Adrenal gland (tissue), 5 donors: Measurements from ENCODE around the gene KHK.

Experiments used
- CTCF ChIP-seq, 6 experiments: fragments of 450-650 bp in 4 of 6; fragments of 200-600 bp in 2 of 6; sonication (generic) in 1 of 6; IDR thresholded peaks; 1 replicate in 5 of 6; 2 replicates in 1 of 6; pipeline versions ENCODE4 v1.5.1 to v1.8.0; 2016 to 2021; ENCODE audit warnings: antibody characterized with exemption in 6 of 6, mild to moderate bottlenecking in 2 of 6, moderate library complexity in 1 of 6
- POLR2A ChIP-seq, 2 donors: fragments of 450-650 bp; IDR thresholded peaks; one replicate each; pipeline ENCODE4 v1.6.1; 2017; ENCODE audit warnings: antibody characterized with exemption in 2 of 2, mild to moderate bottlenecking in 2 of 2, moderate library complexity in 1 of 2
- donor health status: DM: no; HTN: no; CAD: no.

GRCh38 chr2:27042159-27042661 lies 44.4 kb upstream of the KHK start:
- TF ChIP-seq CTCF (IDR thresholded peaks at IDR 0.05) (no peak), POLR2A (IDR thresholded peaks at IDR 0.05) (no peak)
